Lower lobe of right lung (tissue), 2 donors: ENCODE data around the gene S100A14. TPM values are rescaled to one million over a fixed set of nuclear protein-coding genes. Genes with fewer than 3 reads are reported as not detected.

Experiments used
- ATAC-seq, 2 donors: fragments of 200-7000 bp; cut with Tn5 transposase; one replicate each; pipeline ENCODE4 v1.9.1; 2020 to 2022; ENCODE audit warnings: mild to moderate bottlenecking in 2 of 2, moderate library complexity in 2 of 2
- DNase-seq: peaks from one replicate; pipeline ENCODE4 v3.0.0-alpha.2; 2020
- H3K27ac ChIP-seq: fragments of 200-600 bp; one replicate; pipeline ENCODE4 v1.8.0; 2022
- H3K27me3 ChIP-seq: fragments of 200-600 bp; one replicate; pipeline ENCODE4 v1.8.0; 2022; ENCODE audit warnings: low read depth
- H3K36me3 ChIP-seq: fragments of 200-600 bp; one replicate; pipeline ENCODE4 v1.8.0; 2022; ENCODE audit warnings: mild to moderate bottlenecking
- H3K4me1 ChIP-seq: fragments of 200-600 bp; one replicate; pipeline ENCODE4 v1.8.0; 2022
- H3K4me3 ChIP-seq: fragments of 200-600 bp; one replicate; pipeline ENCODE4 v1.8.0; 2022; ENCODE audit warnings: mild to moderate bottlenecking
- H3K9me3 ChIP-seq: fragments of 200-600 bp; one replicate; pipeline ENCODE4 v1.8.0; 2022
- intact Hi-C: fragments of 100-400 bp; cut with DNase I; formaldehyde crosslinking; loops from one replicate; pipeline ENCODE4 v1.11.0; 2022
- long read RNA-seq: library from polyadenylated mRNA; unstranded; transcript quantifications from one replicate; pipeline ENCODE4 v2.0.0, GENCODE V29; 2021
- total RNA-seq: library from RNA; stranded (reverse); fragmentation: NEBNext Ultra II Directional; extraction: Animal tissue kit (Norgen Biotek cat#: 25700); gene quantifications from one replicate; pipeline ENCODE4 v1.2.1, GENCODE V29; 2021
- TF ChIP-seq, protein P1 (sequence below): fragments of 200-600 bp; IDR thresholded peaks from one replicate; pipeline ENCODE4 v1.8.0; 2022; ENCODE audit warnings: antibody characterized with exemption, mild to moderate bottlenecking
- donor health status: DM: no; HTN: yes; CAD: no; lungs with severe emphysema.

Gene S100A14
- total RNA-seq = 138 TPM
- long read RNA-seq, transcript S100A14-206 (3 exons, 1,025 nt) = minor isoform, 5 of 243 reads
- long read RNA-seq, transcript S100A14-201 (4 exons, 1,058 nt) = major isoform, 189 of 243 reads
- long read RNA-seq, partial matches to known transcripts = 0 of 243 reads
- long read RNA-seq, other reads (novel, unspliced or antisense) = 45 of 243 reads

- Histone ChIP-seq H3K4me3 (peak within 1 kb of the TSS; percentile 29), H3K27ac (peak within 1 kb of the TSS; percentile 68), H3K9me3 (no peaks in the 10 kb centered on the region), H3K36me3 (peaks cover 25% of the 10 kb centered on the region), H3K4me1 (peaks cover 24% of the 10 kb centered on the region), H3K27me3 (no peaks in the 10 kb centered on the region)
- TF ChIP-seq, protein P1, sequence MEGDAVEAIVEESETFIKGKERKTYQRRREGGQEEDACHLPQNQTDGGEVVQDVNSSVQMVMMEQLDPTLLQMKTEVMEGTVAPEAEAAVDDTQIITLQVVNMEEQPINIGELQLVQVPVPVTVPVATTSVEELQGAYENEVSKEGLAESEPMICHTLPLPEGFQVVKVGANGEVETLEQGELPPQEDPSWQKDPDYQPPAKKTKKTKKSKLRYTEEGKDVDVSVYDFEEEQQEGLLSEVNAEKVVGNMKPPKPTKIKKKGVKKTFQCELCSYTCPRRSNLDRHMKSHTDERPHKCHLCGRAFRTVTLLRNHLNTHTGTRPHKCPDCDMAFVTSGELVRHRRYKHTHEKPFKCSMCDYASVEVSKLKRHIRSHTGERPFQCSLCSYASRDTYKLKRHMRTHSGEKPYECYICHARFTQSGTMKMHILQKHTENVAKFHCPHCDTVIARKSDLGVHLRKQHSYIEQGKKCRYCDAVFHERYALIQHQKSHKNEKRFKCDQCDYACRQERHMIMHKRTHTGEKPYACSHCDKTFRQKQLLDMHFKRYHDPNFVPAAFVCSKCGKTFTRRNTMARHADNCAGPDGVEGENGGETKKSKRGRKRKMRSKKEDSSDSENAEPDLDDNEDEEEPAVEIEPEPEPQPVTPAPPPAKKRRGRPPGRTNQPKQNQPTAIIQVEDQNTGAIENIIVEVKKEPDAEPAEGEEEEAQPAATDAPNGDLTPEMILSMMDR = no peak
- peak; percentile 87 for DNase-seq
- peak; percentile 82 to 87 for ATAC-seq
- intact Hi-C loops = no loop called here
Measured at GRCh38 chr1:153616144-153616916, at the start of gene S100A14. TSS of gene S100A14 (minus strand) at chr1:153616325. CDS start at chr1:153615858, 467 bp downstream.

DNA sequence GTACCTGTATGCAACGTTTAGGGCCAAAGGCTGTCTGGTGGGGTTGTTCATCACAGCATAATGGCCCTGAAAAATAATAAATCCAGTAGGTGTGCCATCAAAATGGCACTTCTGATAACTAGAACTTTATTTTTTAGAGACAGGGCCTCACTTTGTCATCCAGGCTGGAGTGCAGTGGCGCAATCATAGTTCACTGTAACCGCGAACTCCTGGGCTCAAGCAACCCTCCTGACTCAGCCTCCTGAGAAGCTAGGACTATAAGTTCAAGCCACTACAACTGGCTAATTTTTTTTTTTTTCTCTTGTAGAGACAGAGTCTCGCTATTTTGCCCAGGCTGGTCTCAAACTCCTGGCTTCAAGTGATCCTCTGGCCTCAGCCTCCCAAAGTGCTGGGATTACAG, 47.1 kb upstream of the S100A14 start:
- H3K27ac ChIP-seq = no peak overlapping the region
- ATAC-seq = no peak
- TF ChIP-seq, protein P1 = no peak
- no peaks in the 10 kb centered on the region for H3K9me3 ChIP-seq
- intact Hi-C loops = no loop called here
- DNase-seq = no peak
- H3K4me1 ChIP-seq = peaks cover 13% of the 10 kb centered on the region
- peaks cover 76% of the 10 kb centered on the region for H3K36me3 ChIP-seq
- H3K4me3 ChIP-seq = no peak overlapping the region
- H3K27me3 ChIP-seq = no peaks in the 10 kb centered on the region

DNA sequence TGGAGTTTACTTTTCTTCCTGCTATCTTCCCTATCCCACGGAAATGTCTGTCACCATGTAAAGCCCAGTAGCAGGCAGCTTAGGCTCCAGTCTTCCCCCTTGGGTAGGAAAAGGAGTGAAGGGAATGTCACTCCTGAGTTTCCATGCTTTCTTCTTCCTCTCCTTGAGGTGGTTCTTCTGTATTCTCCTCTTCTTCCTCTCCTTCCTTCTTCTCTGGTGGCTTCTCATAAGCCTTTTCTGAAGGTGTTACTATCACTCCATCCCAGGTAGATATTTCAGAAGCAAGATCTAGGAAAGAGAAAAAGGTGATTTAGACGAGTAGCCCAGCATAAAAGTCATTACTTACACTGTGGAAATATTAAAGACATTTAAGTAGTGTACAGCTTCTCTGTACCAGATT, 46.1 kb upstream of the S100A14 start:
- H3K9me3 ChIP-seq = no peaks in the 10 kb centered on the region
- no peak overlapping the region for H3K4me3 ChIP-seq
- no peak overlapping the region for H3K27ac ChIP-seq
- DNase-seq = no peak
- intact Hi-C loops = no loop called here
- H3K4me1 ChIP-seq = peaks cover 14% of the 10 kb centered on the region
- ATAC-seq = no peak
- TF ChIP-seq, protein P1 = no peak
- no peaks in the 10 kb centered on the region for H3K27me3 ChIP-seq
- peaks cover 66% of the 10 kb centered on the region for H3K36me3 ChIP-seq

- no peak for DNase-seq
- intact Hi-C loops = no loop called here
Measured at GRCh38 chr1:153661111-153661708, 45.1 kb upstream of the S100A14 start.

DNA sequence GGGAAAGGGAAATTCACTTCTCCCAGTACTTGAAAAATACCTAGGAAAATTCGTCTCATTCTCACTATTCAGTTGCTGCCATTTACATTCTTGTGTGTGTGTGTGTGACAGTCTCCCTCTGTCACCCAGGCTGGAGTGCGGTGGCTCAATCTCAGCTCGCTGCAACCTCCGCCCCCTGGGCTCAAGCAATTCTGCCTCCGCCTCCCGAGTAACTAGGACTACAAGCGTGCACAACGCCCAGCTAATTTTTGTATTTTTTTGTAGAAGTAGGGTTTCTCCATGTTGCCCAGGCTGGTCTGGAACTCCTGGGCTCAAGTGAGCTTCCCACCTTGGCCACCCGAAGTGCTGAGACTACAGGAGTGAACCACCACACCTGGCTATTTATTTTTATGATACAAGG, 43.5 kb upstream of the S100A14 start:
- peaks cover 14% of the 10 kb centered on the region for H3K4me1 ChIP-seq
- intact Hi-C loops = no loop called here
- DNase-seq (no peak), ATAC-seq (no peak)
- TF ChIP-seq, protein P1 = no peak
- H3K36me3 ChIP-seq = peaks cover 40% of the 10 kb centered on the region
- no peaks in the 10 kb centered on the region for H3K27me3 ChIP-seq
- peak overlapping the region; percentile 90 for H3K27ac ChIP-seq
- peak overlapping the region; percentile 72 for H3K4me3 ChIP-seq
- H3K9me3 ChIP-seq = no peaks in the 10 kb centered on the region

More at GRCh38 chr1:153661111-153661708, 45.1 kb upstream of the S100A14 start:
- Histone ChIP-seq H3K36me3 (peaks cover 56% of the 10 kb centered on the region), H3K27me3 (no peaks in the 10 kb centered on the region), H3K9me3 (no peaks in the 10 kb centered on the region), H3K4me1 (peaks cover 14% of the 10 kb centered on the region), H3K27ac (no peak overlapping the region), H3K4me3 (no peak overlapping the region)
- TF ChIP-seq, protein P1 = no peak
- no peak for ATAC-seq
